GM21423 (cell line): Measurements from ENCODE around the gene GRHPR.
"Not testable (repeated sequence)": the region's sequence is repeated elsewhere in the genome, so short reads cannot be mapped to it uniquely, and the experiment has no call there.

ENCODE experiments used
- ATAC-seq: cut with Tn5 transposase; IDR thresholded peaks from one replicate; pipeline ENCODE4 v1.9.1; 2021; ENCODE audit warnings: mild to moderate bottlenecking, moderate library complexity; ENCODE audit not compliant: unreplicated experiment

Gene GRHPR

GRCh38 chr9:37444890-37445289 is 22.4 kb downstream of the GRHPR start:
- ATAC-seq, result no peak

- no peak for ATAC-seq
Measured at GRCh38 chr9:37445832-37446231, 23.3 kb downstream of the GRHPR start.

- ATAC-seq, result no peak
Measured at GRCh38 chr9:37446401-37446800, 23.9 kb downstream of the GRHPR start.

GRCh38 chr9:37447111-37447510 is 24.6 kb downstream of the GRHPR start:
- no peak for ATAC-seq

GRCh38 chr9:37449862-37450632 is 27.6 kb downstream of the GRHPR start:
- no peak for ATAC-seq

- ATAC-seq, result no peak
Measured at GRCh38 chr9:37451628-37452027, 29.1 kb downstream of the GRHPR start.

GRCh38 chr9:37452611-37453010 is 30.1 kb downstream of the GRHPR start:
- no peak for ATAC-seq

GRCh38 chr9:37453827-37454226 is 31.3 kb downstream of the GRHPR start:
- ATAC-seq, result no peak

- no peak for ATAC-seq
Measured at GRCh38 chr9:37454238-37454637, 31.7 kb downstream of the GRHPR start.

GRCh38 chr9:37455884-37456647 is 33.6 kb downstream of the GRHPR start:
- no peak for ATAC-seq

- no peak for ATAC-seq
Measured at GRCh38 chr9:37456817-37457216, 34.3 kb downstream of the GRHPR start.

- ATAC-seq, result no peak
Measured at GRCh38 chr9:37464006-37464405, 41.5 kb downstream of the GRHPR start.

GRCh38 chr9:37464426-37465248 is 42.1 kb downstream of the GRHPR start:
- peak; percentile 15 for ATAC-seq

- peak; percentile 77 for ATAC-seq
Measured at GRCh38 chr9:37465249-37466036, 42.9 kb downstream of the GRHPR start, which contains the start of gene ZBTB5. Gene ZBTB5 (minus strand): TSS chr9:37465450. CDS start chr9:37442551, 22,899 bp downstream.

- peak; percentile 9 for ATAC-seq
Measured at GRCh38 chr9:37466037-37466709, 43.7 kb downstream of the GRHPR start.

GRCh38 chr9:37467530-37467929 is 45.0 kb downstream of the GRHPR start:
- not testable (repeated sequence) for ATAC-seq

- no peak for ATAC-seq
Measured at GRCh38 chr9:37468620-37469019, 46.1 kb downstream of the GRHPR start.

- ATAC-seq, result no peak
Measured at GRCh38 chr9:37471942-37472684, 49.6 kb downstream of the GRHPR start.

- ATAC-seq, result not testable (repeated sequence)
Measured at GRCh38 chr9:37473982-37474381, 51.5 kb downstream of the GRHPR start.
